HG03196 (cell line): Measurements from ENCODE around the gene FAR1.
"Not testable (repeated sequence)": the region's sequence is repeated elsewhere in the genome, so short reads cannot be mapped to it uniquely, and the experiment has no call there.

ENCODE experiments used
- ATAC-seq: cut with Tn5 transposase; IDR thresholded peaks from one replicate; pipeline ENCODE4 v1.9.1; 2021; ENCODE audit not compliant: unreplicated experiment

FAR1 gene, protein sequence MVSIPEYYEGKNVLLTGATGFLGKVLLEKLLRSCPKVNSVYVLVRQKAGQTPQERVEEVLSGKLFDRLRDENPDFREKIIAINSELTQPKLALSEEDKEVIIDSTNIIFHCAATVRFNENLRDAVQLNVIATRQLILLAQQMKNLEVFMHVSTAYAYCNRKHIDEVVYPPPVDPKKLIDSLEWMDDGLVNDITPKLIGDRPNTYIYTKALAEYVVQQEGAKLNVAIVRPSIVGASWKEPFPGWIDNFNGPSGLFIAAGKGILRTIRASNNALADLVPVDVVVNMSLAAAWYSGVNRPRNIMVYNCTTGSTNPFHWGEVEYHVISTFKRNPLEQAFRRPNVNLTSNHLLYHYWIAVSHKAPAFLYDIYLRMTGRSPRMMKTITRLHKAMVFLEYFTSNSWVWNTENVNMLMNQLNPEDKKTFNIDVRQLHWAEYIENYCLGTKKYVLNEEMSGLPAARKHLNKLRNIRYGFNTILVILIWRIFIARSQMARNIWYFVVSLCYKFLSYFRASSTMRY

GRCh38 chr11:13668102-13668956 lies at the start of gene FAR1:
Gene FAR1 (plus strand): TSS chr11:13668668. CDS start chr11:13694766, 26,098 bp downstream.
- peak; percentile 91 for ATAC-seq

DNA sequence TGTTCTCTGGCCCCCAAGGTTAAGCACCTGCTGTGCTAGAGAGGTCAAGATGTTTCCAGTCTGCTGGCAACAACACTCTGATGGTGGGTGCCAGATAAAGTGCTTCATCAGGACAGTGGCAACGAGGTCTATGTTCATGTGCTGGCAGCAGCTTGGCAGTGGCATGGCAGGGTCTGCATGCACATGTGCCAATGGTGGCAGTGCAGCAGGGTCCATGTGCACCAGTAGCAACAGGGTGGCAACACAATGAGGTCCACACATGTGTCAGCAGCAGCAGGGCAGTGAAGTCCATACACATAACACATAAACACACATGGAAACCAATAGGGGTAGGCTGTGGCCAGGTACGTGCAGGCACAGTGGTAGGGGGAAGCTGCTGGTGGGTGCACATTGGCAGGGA lies 48.4 kb upstream of the FAR1 start:
- no peak for ATAC-seq

- ATAC-seq = not testable (repeated sequence)
Measured at GRCh38 chr11:13626818-13627217, 41.6 kb upstream of the FAR1 start.

DNA sequence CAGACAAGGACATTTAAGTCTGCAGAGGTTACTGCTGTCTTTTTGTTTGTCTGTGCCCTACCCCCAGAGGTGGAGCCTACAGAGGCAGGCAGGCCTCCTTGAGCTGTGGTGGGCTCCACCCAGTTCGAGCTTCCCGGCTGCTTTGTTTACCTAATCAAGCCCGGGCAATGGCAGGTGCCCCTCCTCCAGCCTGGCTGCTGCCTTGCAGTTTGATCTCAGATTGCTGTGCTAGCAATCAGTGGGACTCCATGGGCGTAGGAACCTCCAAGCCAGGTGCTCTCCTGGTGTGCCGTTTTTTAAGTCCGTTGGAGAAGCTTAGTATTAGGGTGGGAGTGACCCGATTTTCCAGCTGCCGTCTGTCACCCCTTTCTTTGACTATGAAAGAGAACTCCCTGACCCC lies 39.8 kb upstream of the FAR1 start:
- ATAC-seq = not testable (repeated sequence)

GRCh38 chr11:13629779-13630178 lies 38.7 kb upstream of the FAR1 start:
- no peak for ATAC-seq

DNA sequence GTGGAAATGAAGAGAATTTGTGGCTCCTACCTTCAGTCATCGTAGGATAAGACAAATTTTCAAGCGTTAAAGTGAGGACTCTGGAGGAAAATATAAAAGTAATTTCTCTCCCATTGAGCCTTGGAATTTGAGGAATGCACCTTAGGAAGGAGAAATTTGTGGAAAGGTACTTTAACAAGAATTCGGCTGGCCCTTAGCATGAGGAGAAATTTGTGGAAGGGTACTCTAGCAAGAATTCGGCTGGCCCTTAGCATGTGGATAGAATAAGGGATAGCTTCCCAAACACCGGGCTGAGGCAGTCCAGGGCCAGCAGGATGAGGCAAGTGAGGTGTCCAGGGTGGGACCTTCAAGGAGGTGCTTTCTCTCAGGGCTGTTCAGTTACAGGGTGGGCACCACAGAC lies 33.2 kb upstream of the FAR1 start:
- ATAC-seq = no peak

GRCh38 chr11:13635804-13636203 lies 32.7 kb upstream of the FAR1 start:
- no peak for ATAC-seq

DNA sequence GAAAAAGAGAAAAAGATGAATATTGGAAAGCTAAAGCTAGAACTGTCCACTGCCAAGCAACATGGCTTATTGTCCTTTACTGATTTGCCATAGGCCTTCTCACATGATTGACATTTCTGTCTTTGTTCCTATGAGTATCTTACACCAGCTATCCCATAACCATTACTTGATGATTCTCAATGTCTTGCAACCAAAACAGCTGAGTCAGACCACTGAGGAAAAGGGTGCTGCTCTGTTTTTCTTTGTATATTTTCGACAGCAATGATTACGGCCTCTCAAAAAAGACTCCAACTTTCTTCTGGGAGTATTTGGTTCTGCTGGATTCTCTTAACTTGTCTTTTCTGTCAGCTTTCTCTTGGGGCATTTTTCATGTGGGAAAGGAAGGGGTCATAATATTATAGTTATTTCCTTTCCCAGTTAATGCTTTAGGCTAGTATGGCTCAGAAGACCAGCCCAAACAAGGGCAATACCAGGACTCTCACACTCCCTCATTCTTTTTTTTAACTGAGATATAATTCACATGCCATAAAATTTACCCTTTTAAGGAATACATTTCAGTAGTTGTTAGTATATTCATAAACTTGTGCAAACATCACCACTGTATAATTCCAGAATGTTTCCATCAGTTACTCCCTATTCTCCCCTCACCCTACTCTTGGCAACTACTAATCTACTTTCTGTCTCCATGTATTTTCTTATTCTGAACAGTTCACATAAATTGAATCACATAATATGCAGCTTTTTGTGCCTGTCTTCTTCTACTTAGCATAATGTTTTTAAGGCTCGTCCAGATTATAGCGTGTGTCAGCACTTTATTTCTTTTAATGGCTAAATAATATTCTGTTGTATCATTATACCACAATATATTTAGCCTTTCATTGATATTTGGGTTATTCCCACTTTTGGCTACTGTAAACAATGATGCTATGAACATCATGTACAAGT lies 31.1 kb upstream of the FAR1 start:
- ATAC-seq = no peak

DNA sequence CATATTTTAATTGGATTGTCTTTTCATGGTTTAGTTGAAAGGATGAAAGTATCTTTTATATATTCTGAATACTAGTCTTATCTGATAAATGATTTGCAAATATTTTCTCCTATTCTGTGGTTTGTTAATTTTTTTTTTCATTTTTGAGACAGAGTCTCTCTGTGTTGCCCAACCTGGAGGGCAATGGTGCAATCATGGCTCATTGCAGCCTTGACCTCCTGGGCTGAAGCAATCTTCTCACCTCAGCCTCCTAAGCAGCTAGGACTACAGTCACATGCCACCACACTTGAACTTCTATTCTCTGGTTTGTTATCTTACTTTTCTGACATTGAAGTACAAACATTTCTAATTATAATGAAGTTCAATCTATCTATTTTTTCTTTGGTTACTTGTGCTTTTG lies 30.0 kb upstream of the FAR1 start:
- ATAC-seq = no peak

GRCh38 chr11:13644997-13645687 lies 23.3 kb upstream of the FAR1 start:
- ATAC-seq = no peak

GRCh38 chr11:13647391-13647790 lies 21.1 kb upstream of the FAR1 start:
- no peak for ATAC-seq

DNA sequence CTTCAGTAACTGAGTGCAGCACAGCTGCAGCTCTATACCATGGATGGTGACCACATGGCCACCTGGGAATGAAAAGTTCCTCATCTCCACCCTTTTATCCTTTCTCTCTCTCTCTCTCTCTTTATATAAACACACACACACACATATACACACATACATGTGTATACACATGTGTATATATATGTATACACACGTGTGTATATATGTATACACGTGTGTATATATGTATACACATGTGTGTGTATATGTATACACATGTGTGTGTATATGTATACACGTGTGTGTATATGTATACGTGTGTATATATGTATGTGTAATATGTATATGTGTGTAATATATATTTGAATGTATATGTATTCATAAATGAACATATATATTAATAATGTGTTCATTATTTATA lies 18.8 kb upstream of the FAR1 start:
- ATAC-seq = no peak

DNA sequence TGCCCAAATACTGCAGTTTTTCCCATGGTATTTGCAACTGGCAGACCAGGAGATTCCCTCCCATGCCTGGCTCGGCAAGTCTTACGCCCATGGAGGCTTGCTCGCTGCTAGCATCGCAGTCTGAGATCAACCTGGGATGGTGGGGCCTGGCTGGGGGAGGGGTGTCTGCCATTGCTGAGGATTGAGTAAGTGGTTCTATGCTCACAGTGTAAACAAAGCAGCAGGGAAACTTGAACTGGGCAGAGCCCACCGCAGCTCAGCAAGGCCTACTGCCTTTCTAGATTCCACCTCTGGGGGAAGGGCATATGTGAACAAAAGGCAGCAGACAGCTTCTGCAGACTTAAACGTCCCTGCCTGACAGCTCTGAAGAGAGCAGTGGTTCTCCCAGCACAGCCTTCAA lies 17.0 kb upstream of the FAR1 start:
- ATAC-seq = not testable (repeated sequence)

DNA sequence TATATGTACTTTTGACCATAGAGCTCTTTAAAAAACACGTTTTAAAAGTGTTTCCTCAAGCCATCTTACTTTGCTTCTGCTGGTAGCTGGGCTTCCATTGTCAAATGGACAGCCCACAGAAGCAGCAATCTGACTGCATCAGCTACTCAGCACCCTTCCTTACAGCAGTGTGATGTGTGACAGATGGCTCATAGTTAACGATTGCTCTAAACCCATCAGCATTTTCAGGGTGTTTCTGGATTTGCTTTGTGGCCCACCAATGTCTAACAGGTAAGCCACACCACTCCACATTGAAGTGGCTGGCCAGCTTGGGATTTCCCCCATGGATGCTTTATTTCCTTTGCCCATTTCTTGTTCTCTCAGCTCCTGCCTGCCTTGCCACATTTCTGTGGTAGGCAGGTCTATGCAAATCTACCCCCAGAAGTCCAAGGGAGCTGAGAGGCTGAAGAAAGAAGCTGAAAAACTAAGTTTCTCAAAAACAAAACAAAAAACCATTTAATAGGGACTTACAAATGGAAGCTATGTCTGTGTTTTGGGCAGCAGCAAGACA lies 7.3 kb upstream of the FAR1 start:
- no peak for ATAC-seq

DNA sequence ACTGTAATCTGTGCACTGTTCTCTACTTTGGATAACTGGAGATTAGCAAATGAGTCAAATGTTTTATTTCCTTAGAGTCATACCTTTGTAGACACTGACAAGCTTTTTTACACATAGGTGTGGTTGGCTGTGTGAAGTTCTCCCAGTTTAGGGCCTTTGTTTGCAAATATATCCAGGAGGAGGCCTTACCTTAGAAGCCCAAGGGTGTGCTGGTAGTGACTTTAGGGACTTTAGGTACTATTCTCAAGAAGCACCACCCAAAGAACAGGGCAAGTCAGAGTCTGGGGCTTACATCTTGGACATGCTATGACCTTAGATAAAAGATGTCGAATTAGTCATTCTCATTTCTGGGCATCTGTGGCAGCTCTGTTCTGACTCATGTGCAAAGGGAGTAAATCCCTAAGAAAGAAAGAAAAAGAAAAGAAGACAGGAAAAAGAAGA lies 4.8 kb upstream of the FAR1 start:
- ATAC-seq = no peak

DNA sequence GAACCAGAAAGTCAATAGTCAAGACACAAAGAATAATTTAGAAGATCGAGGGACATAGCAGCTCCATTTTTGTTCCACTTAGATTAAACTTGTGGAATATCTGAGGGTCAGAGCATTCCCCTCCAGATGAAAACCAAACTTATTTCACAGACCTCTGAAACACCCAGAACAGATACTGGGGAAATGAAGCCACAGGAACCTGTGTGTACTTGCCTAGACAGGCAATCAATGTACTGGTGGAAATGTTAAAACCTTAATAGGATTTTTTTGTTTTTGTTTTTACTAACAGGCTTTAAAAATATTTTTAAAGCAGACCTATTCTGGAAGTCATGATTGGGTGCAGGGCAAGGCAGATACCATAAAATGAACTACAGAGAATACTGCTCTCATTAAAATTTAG lies 4.1 kb upstream of the FAR1 start:
- ATAC-seq = no peak

GRCh38 chr11:13666708-13667107 lies 1.8 kb upstream of the FAR1 start:
- ATAC-seq = no peak

- ATAC-seq = no peak
Measured at GRCh38 chr11:13667245-13667644, 1.2 kb upstream of the FAR1 start.

DNA sequence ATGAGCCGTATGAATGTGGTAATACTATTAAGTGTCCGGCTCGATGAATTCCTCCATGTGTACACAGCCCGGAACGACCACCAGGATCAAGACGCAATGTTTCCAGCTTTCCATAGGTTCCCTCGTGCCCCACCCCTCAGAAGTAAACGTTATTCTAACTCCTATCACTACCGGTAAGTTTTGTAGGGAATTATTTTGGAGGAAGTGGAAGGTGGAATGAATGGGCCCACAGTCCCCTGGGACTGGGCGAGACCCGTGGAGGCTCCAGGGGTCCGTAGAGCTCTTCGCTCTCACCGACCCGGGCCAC lies 720 bp upstream of the FAR1 start:
- no peak for ATAC-seq

- peak; percentile 19 for ATAC-seq
Measured at GRCh38 chr11:13668957-13669521, 571 bp downstream of the FAR1 start.
